SU-DHL-6 (cell line): ENCODE data around the gene KLF3.

Experiments
- CTCF ChIP-seq: fragments of 200-600 bp; sonication (generic); IDR thresholded peaks from one replicate; pipeline ENCODE4 v1.5.1; 2017; ENCODE audit warnings: antibody characterized with exemption, mild to moderate bottlenecking, low read length, moderate library complexity; ENCODE audit not compliant: insufficient read depth, poor library complexity, severe bottlenecking
- EZH2phosphoT487 ChIP-seq: fragments of 200-600 bp; sonication (generic), shearing (Covaris generic); conservative IDR thresholded peaks from 2 replicates; pipeline ENCODE4 v1.6.1; 2018; ENCODE audit warnings: mild to moderate bottlenecking, antibody characterized with exemption, low read length, moderate library complexity, mixed read lengths

DNA sequence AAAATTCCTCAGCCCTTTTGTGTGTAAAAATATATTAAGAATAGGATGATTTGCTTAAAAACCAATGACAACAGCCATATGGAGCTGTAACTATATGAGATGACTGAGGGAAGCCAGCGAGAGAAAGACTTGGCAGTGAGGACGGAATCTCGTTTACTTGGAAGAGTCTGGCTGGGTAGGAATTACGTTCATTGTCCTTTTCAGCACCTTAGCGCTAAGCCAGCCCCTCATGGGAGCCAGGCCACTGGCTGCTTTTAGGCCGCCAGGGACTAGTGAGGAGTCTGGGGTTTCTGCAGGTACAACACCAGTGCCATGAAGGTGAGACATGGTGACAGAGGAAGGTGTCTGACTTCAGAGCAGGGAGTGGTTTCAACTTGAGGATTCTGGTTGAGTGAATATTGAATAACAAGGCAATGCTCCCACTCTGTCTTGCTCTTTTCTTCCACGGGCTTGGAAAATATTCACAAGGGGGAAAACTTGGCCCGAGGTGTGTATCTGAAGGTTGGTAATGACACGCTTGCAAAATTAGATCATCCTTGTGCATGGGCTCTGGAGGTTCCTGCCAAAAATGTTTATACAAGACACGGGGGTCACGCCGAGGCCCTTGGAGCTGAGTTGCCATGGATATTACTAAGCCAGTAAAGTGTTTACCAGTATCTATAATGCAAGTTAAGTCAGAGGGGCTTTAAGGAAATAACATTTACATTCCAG, 17.4 kb downstream of the KLF3 start:
- no peak for TF ChIP-seq CTCF
- no peak for TF ChIP-seq EZH2phosphoT487
